NT2/D1 (cell line): ENCODE data around the gene EVX1.

Experiments used
- SUZ12 ChIP-seq: IDR thresholded peaks from 2 replicates; pipeline ENCODE4 v1.6.1; 2011; ENCODE audit not compliant: insufficient read length, insufficient read depth; ENCODE audit errors: extremely low read depth
- YY1 ChIP-seq: IDR thresholded peaks from 2 replicates; pipeline ENCODE4 v1.6.1; 2011; ENCODE audit not compliant: insufficient read length, insufficient read depth
- ZNF274 ChIP-seq: IDR thresholded peaks from 2 replicates; pipeline ENCODE4 v1.6.1; 2011; ENCODE audit warnings: mild to moderate bottlenecking, low read depth, low read length

DNA sequence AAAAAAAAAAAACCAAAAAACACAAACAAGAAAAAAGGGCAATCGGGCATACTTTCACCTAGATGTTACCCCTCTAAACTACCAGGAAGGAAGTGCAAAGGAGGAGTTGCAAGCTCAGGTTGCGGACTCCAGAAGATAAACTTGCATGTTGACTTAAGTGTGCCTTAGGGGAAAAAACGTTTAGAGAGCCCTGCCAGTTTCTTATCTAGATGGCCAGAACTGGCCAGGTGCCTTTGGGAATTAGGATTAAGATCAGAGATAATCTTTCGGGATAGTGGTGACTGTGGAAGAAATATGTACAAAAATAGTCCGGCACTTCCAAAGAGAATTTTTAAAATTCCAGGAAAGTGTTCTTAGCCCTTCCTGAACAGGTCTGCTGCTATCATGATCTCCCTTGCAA, 17.6 kb downstream of the EVX1 start:
- TF ChIP-seq SUZ12 (no peak), ZNF274 (no peak), YY1 (no peak)
